HepG2 (cell line): Measurements from ENCODE around the gene AP3B2. TPM values are rescaled to one million over a fixed set of nuclear protein-coding genes. Genes with fewer than 3 reads are reported as not detected.

Source experiments
- ATAC-seq: fragments of 200-7000 bp; cut with Tn5 transposase; 3 replicates; pipeline ENCODE4 v1.9.1; 2020; ENCODE audit warnings: mild to moderate bottlenecking, moderate library complexity
- BruUV-seq: library from RNA; stranded (reverse); fragments of 400-500 nt; replicated peaks from 2 replicates; lab custom pipeline; 2021; lab: Mats Ljungman, UMichigan
- CTCF ChIA-PET: fragments of 300-600 bp; formaldehyde crosslinking; extraction: SDS; loops from one replicate; lab custom pipeline; 2021; ENCODE audit warnings: low total read pairs, inconsistent platforms, low intra/inter-chr PET ratio; lab: Yijun Ruan, JAX
- POLR2A ChIA-PET: fragments of 350-600 bp; sonication (Branson Sonifier 250); formaldehyde crosslinking; loops from one replicate; lab custom pipeline; 2020; ENCODE audit warnings: antibody characterized with exemption, inconsistent platforms; lab: Yijun Ruan, JAX
- DNase-seq: peaks from one replicate; pipeline ENCODE4 v3.0.0-alpha.2; 2015; ENCODE audit warnings: low spot score
- FAIRE-seq: peaks from 3 replicates; lab custom pipeline; 2011; peaks lifted over from hg19 to GRCh38; lab: Jason Lieb, UNC
- H2AFZ ChIP-seq: one replicate; pipeline ENCODE4 v1.6.1; 2011; ENCODE audit warnings: low read length, inconsistent platforms
- H3K27ac ChIP-seq: fragments of 300-600 bp; 3 replicates; pipeline ENCODE4 v1.8.0; 2011; ENCODE audit warnings: mixed run types, mild to moderate bottlenecking, mixed read lengths, low read length, inconsistent platforms; ENCODE audit not compliant: insufficient read depth; ENCODE audit errors: extremely low read length
- H3K27me3 ChIP-seq, 2 experiments: fragments of 200-600 bp in 1 of 2; 2 replicates in 1 of 2; 3 replicates in 1 of 2; pipeline versions ENCODE4 v1.6.0 to v1.8.0; 2011; ENCODE audit warnings: low read length in 2 of 2, mild to moderate bottlenecking in 2 of 2, moderate library complexity in 2 of 2, inconsistent platforms in 1 of 2; ENCODE audit not compliant: insufficient read depth in 2 of 2, control insufficient read depth in 1 of 2
- H3K36me3 ChIP-seq, 2 experiments: fragments of 200-600 bp in 1 of 2; replicated peaks in 1 of 2; 2 replicates in 1 of 2; 3 replicates in 1 of 2; pipeline versions ENCODE4 v1.5.1 to v1.8.0; 2011; ENCODE audit warnings: low read length in 2 of 2, inconsistent platforms in 1 of 2; ENCODE audit not compliant: insufficient read depth in 2 of 2, control insufficient read depth in 1 of 2
- H3K4me1 ChIP-seq: 2 replicates; pipeline ENCODE4 v1.5.1; 2012; ENCODE audit warnings: low read length, inconsistent platforms; ENCODE audit not compliant: insufficient read depth
- H3K4me2 ChIP-seq: 2 replicates; pipeline ENCODE4 v1.6.0; 2011; ENCODE audit warnings: low read depth, low read length, inconsistent platforms
- H3K4me3 ChIP-seq, 3 experiments: fragments of 200-600 bp in 1 of 3; sonication (generic), shearing (Covaris generic) in 1 of 3; replicated peaks in 1 of 3; 2 replicates each; pipeline ENCODE4 v1.5.1; 2011 to 2016; ENCODE audit warnings: low read length in 3 of 3, inconsistent platforms in 2 of 3, low read depth in 2 of 3, mild to moderate bottlenecking in 2 of 3, control low read depth in 1 of 3, mixed read lengths in 1 of 3; ENCODE audit not compliant: insufficient read depth in 1 of 3
- H3K79me2 ChIP-seq: one replicate; pipeline ENCODE4 v1.6.1; 2011; ENCODE audit warnings: low read length, inconsistent platforms; ENCODE audit not compliant: insufficient read depth
- H3K9ac ChIP-seq: 2 replicates; pipeline ENCODE4 v1.6.0; 2011; ENCODE audit warnings: mild to moderate bottlenecking, low read depth, low read length, inconsistent platforms; ENCODE audit not compliant: insufficient read depth
- H3K9me3 ChIP-seq: 2 replicates; pipeline ENCODE4 v1.5.1; 2012; ENCODE audit warnings: mild to moderate bottlenecking, low read length
- H4K20me1 ChIP-seq: 2 replicates; pipeline ENCODE4 v1.6.0; 2011; ENCODE audit warnings: inconsistent platforms, mild to moderate bottlenecking, low read length, moderate library complexity; ENCODE audit not compliant: insufficient read depth
- REL ChIP-seq: sonication (generic); formaldehyde crosslinking; conservative IDR thresholded peaks from 2 replicates; pipeline ENCODE4 v1.8.0; 2022; ENCODE audit warnings: mild to moderate bottlenecking, missing genetic modification reagents, moderate library complexity
- SIX1 ChIP-seq: sonication (generic); formaldehyde crosslinking; IDR thresholded peaks from 2 replicates; pipeline ENCODE4 v1.4.0; 2020; ENCODE audit warnings: missing genetic modification reagents, borderline replicate concordance
- TCF12 ChIP-seq, 2 experiments: fragments of 450-650 bp in 1 of 2; sonication (generic) in 1 of 2; formaldehyde crosslinking in 1 of 2; IDR thresholded peaks; 2 replicates each; pipeline versions ENCODE4 v1.6.1 to v1.8.0; 2017 to 2022; ENCODE audit warnings: antibody characterized with exemption in 1 of 2, mild to moderate bottlenecking in 1 of 2, missing genetic modification reagents in 1 of 2, moderate library complexity in 1 of 2
- XRCC5 ChIP-seq: fragments of 200-400 bp; formaldehyde crosslinking; optimal IDR thresholded peaks from 2 replicates; pipeline ENCODE3; 2017; ENCODE audit warnings: mild to moderate bottlenecking, low read length
- ZNF513 ChIP-seq: sonication (generic); formaldehyde crosslinking; conservative IDR thresholded peaks from 2 replicates; pipeline ENCODE4 v1.5.0; 2020; ENCODE audit warnings: missing genetic modification reagents
- ZSCAN30 ChIP-seq: sonication (generic); formaldehyde crosslinking; IDR thresholded peaks from 2 replicates; pipeline ENCODE4 v1.5.0; 2020; ENCODE audit warnings: mild to moderate bottlenecking, missing genetic modification reagents
- WGBS: methylation state at CpG from one replicate; pipeline ENCODE4 v1.1.6; 2017; ENCODE audit warnings: low lambda C conversion rate; 5-methylcytosine and 5-hydroxymethylcytosine counted together
- in situ Hi-C: cut with HindIII; loops from 2 replicates; pipeline ENCODE4 v1.10.0; 2017; ENCODE audit warnings: low pct_unique_long_range_greater_than_20kb; ENCODE audit not compliant: extremely low pct_ligation_motif_present
- intact Hi-C: fragments of 100-400 bp; cut with micrococcal nuclease; formaldehyde crosslinking; loops from one replicate; pipeline ENCODE4 v1.10.0; 2022; ENCODE audit not compliant: unreplicated experiment
- polyA plus RNA-seq, 8 experiments: library from polyadenylated mRNA; depleted of rRNA in 3 of 8; stranded (reverse) in 7 of 8; unstranded in 1 of 8; fragments of >200 nt; fragmentation: Illumina TruSeq in 4 of 8; extraction: Trizol in 4 of 8; gene quantifications; 2 replicates each; pipeline versions ENCODE4 v1.2.1 to v1.2.3, GENCODE V29; 2011 to 2016; ENCODE audit warnings: low read depth in 4 of 8, missing spikeins in 1 of 8, mixed read lengths in 1 of 8; ENCODE audit not compliant: insufficient read depth in 1 of 8
- total RNA-seq, 5 experiments: library from RNA; depleted of rRNA; stranded (reverse); fragments of >200 nt; fragmentation: Illumina TruSeq; extraction: Trizol; gene quantifications; 2 replicates each; pipeline ENCODE4 v1.2.3, GENCODE V29; 2016; ENCODE audit warnings: low read depth in 1 of 5

AP3B2 gene
- total and polyA plus RNA-seq, 2 of the 13 experiments (the other 11 are each of a cell fraction or from before 2014, with no cell fraction given), result not detected

- TF ChIP-seq REL (CRISPR knock-in tag) (no peak), TCF12 (IDR thresholded peaks at IDR 0.05) (no peak), TCF12 (CRISPR knock-in tag; IDR thresholded peaks at IDR 0.05) (no peak), ZNF513 (CRISPR knock-in tag) (no peak)
- TF ChIP-seq, all 625 proteins: peak for 0
These were observed 2.4 kb upstream of the AP3B2 start (continued) for GRCh38 chr15:82712036-82712435.

GRCh38 chr15:82710926-82711490 is 1.3 kb upstream of the AP3B2 start:
- Histone ChIP-seq H3K27ac (no peak overlapping the region), H3K4me3 (no peak overlapping the region), H2AFZ (no peak overlapping the region), H3K4me2 (no peak overlapping the region), H3K9me3 (no peaks in the 10 kb centered on the region), H3K4me1 (peaks cover 6% of the 10 kb centered on the region; the same call in 1 of the 2 replicates), H3K9ac (no peak overlapping the region), H3K27me3 (peaks cover 3 to 20% of the 10 kb centered on the region in 2 experiments; a peak in 4 of 5 replicates), H3K79me2 (no peaks in the 10 kb centered on the region), H4K20me1 (no peaks in the 10 kb centered on the region), H3K36me3 (no peaks in the 10 kb centered on the region)
- POLR2A ChIA-PET, result no interaction called here
- ATAC-seq (no peak), FAIRE-seq (no peak), DNase-seq (no peak)
- TF ChIP-seq ZSCAN30 (CRISPR knock-in tag) (no peak), XRCC5 (no peak), SIX1 (no peak)
- WGBS, result 88% methylated on average over 14 of the region's 26 CpGs
- in situ Hi-C loops, result no loop called here
- BruUV-seq, result no TSS peak
- CTCF ChIA-PET, result no interaction called here
- intact Hi-C loops, result no loop called here
